ENCODE results near the gene HNRNPA1. TPM values are rescaled to one million over a fixed set of nuclear protein-coding genes. Genes with fewer than 3 reads are reported as not detected.
A peak's percentile ranks its signal among the peaks of the same experiment; 100 is the strongest.

Gene HNRNPA1
- total and polyA plus RNA-seq, 9 of the 15 experiments (the other 6 are each of a cell fraction or from before 2014, with no cell fraction given): 1,166 to 2,703 (median 1,815) TPM

DNA sequence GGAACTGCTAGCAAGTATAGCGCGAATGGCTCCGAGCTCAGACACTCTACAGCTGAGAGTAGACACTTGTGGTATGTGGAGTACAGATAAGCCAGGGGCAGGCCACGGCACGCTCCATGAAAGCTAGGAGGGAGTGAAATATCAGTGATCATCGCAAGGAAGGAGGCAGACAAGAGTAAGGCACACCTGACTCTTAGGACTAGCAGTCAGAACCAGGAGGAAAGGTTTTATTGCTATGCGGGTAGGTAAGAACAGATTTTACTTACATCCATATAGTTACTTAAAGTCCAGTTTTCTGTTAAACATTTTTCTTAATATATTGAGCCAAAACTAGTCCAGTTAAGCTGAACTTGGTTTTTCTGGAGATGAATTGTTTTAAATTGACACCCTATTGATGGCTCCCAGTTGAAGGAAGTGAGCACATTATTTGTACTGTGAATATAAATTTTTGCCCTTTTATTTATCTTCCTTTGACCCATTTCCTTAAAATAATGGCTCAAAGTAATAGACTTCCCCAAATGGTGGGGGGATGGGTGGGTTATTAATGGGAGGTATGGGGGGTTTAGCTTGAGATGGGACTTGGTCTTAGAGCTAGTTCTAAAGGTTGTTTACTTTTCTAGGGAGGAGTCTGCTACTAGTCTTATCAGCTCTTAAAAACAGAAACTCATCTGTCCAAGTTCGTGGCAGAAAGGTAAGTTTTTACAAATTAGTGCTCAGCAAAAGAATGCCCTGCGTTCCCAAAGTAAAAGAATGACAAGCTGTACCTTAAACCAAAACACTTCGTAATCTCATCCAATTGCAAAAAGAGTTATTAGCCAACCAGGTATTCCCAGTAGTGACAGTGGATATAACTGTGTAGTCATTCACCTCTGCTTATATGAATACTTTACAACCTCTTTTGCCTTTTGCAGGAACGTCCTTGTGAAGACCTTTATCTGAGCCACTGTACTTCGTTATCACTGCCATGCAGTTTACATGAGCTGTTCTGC is 5.8 kb downstream of the HNRNPA1 start (continued):
- TF ChIP-seq, protein P1, sequence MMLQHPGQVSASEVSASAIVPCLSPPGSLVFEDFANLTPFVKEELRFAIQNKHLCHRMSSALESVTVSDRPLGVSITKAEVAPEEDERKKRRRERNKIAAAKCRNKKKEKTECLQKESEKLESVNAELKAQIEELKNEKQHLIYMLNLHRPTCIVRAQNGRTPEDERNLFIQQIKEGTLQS (IDR thresholded peaks at IDR 0.05): no peak
- TF ChIP-seq, protein P1 (CRISPR knock-in tag; conservative IDR thresholded peaks at IDR 0.05): no peak
- TF ChIP-seq MYC (IDR thresholded peaks at IDR 0.05; ENCODE audit: low read depth, low read length) (peak; percentile 41; the same call in 1 of the 2 replicates), MYC (CRISPR knock-in tag; IDR thresholded peaks at IDR 0.05; ENCODE audit: borderline replicate concordance, low read depth) (no peak), ZNF584 (CRISPR knock-in tag; IDR thresholded peaks at IDR 0.05; ENCODE audit: low read depth) (no peak), RFX5 (IDR thresholded peaks at IDR 0.05; ENCODE audit: low read depth, low read length) (no peak), ZNF699 (CRISPR knock-in tag; IDR thresholded peaks at IDR 0.05; ENCODE audit: insufficient replicate concordance) (no peak), PTTG1 (tag; IDR thresholded peaks at IDR 0.05; ENCODE audit: low read depth) (no peak), BRCA1 (IDR thresholded peaks at IDR 0.05) (no peak), BRCA1 (CRISPR knock-in tag; IDR thresholded peaks at IDR 0.05) (no peak), ZFP36 (IDR thresholded peaks at IDR 0.05; ENCODE audit: low read depth, low read length, partially characterized antibody) (no peak), ZC3H4 (CRISPR knock-in tag; IDR thresholded peaks at IDR 0.05; ENCODE audit: borderline replicate concordance) (no peak), MEF2D (tag; conservative IDR thresholded peaks at IDR 0.05; ENCODE audit: low read depth) (no peak), ZNF583 (CRISPR knock-in tag; IDR thresholded peaks at IDR 0.05) (no peak), HCFC1 (IDR thresholded peaks at IDR 0.05; ENCODE audit: low read depth, low read length) (no peak), BMI1 (IDR thresholded peaks at IDR 0.05; ENCODE audit: low read length) (no peak), ZNF717 (CRISPR knock-in tag; IDR thresholded peaks at IDR 0.05) (no peak), SRF (CRISPR knock-in tag; IDR thresholded peaks at IDR 0.05) (no peak), POLR2A (conservative IDR thresholded peaks at IDR 0.05) (peak; percentile 50), NCOA6 (IDR thresholded peaks at IDR 0.05) (no peak), POLR2G (IDR thresholded peaks at IDR 0.05; ENCODE audit: low read depth, low read length) (peak; percentile 60; the same call in 1 of the 2 replicates)
- TF ChIP-seq, protein P2, sequence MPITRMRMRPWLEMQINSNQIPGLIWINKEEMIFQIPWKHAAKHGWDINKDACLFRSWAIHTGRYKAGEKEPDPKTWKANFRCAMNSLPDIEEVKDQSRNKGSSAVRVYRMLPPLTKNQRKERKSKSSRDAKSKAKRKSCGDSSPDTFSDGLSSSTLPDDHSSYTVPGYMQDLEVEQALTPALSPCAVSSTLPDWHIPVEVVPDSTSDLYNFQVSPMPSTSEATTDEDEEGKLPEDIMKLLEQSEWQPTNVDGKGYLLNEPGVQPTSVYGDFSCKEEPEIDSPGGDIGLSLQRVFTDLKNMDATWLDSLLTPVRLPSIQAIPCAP (CRISPR knock-in tag; IDR thresholded peaks at IDR 0.05; ENCODE audit: borderline replicate concordance): no peak
- TF ChIP-seq, protein P3, sequence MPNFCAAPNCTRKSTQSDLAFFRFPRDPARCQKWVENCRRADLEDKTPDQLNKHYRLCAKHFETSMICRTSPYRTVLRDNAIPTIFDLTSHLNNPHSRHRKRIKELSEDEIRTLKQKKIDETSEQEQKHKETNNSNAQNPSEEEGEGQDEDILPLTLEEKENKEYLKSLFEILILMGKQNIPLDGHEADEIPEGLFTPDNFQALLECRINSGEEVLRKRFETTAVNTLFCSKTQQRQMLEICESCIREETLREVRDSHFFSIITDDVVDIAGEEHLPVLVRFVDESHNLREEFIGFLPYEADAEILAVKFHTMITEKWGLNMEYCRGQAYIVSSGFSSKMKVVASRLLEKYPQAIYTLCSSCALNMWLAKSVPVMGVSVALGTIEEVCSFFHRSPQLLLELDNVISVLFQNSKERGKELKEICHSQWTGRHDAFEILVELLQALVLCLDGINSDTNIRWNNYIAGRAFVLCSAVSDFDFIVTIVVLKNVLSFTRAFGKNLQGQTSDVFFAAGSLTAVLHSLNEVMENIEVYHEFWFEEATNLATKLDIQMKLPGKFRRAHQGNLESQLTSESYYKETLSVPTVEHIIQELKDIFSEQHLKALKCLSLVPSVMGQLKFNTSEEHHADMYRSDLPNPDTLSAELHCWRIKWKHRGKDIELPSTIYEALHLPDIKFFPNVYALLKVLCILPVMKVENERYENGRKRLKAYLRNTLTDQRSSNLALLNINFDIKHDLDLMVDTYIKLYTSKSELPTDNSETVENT (CRISPR knock-in tag; IDR thresholded peaks at IDR 0.05): no peak

Measured in K562 (cell line).